DND-41 (cell line): ENCODE data around the gene CABP4.

Experiments
- ATAC-seq: fragments of 200-7000 bp; cut with Tn5 transposase; 3 replicates; pipeline ENCODE4 v1.9.1; 2021; ENCODE audit warnings: low read depth; ENCODE audit not compliant: insufficient read depth
- DNase-seq: peaks from one replicate; pipeline ENCODE4 v3.0.0-alpha.2; 2020
- H2AFZ ChIP-seq: 2 replicates; pipeline ENCODE4 v1.6.0; 2012; ENCODE audit warnings: low read depth, low read length
- H3K27ac ChIP-seq: 2 replicates; pipeline ENCODE4 v1.5.1; 2012; ENCODE audit warnings: low read length, inconsistent platforms
- H3K27me3 ChIP-seq: fragments of 200-600 bp; sonication (generic); 2 replicates; pipeline ENCODE4 v1.6.0; 2012; ENCODE audit warnings: low read length, mild to moderate bottlenecking, inconsistent platforms; ENCODE audit not compliant: insufficient read depth, poor library complexity
- H3K36me3 ChIP-seq: 2 replicates; pipeline ENCODE4 v1.5.1; 2012; ENCODE audit warnings: low read length, inconsistent platforms; ENCODE audit not compliant: insufficient read depth
- H3K4me1 ChIP-seq: 2 replicates; pipeline ENCODE4 v1.5.1; 2012; ENCODE audit warnings: mild to moderate bottlenecking, low read length; ENCODE audit not compliant: insufficient read depth
- H3K4me2 ChIP-seq: 2 replicates; pipeline ENCODE4 v1.6.0; 2012; ENCODE audit warnings: mild to moderate bottlenecking, moderate library complexity, low read length, inconsistent platforms; ENCODE audit not compliant: insufficient read depth
- H3K4me3 ChIP-seq, 2 experiments: fragments of 200-600 bp in 1 of 2; shearing (Covaris generic) in 1 of 2; 2 replicates each; pipeline ENCODE4 v1.5.1; 2012 to 2016; ENCODE audit warnings: inconsistent platforms in 2 of 2, low read length in 2 of 2, mild to moderate bottlenecking in 2 of 2, low read depth in 1 of 2, moderate library complexity in 1 of 2
- H3K79me2 ChIP-seq: 2 replicates; pipeline ENCODE4 v1.6.0; 2012; ENCODE audit warnings: low read length, inconsistent platforms; ENCODE audit not compliant: insufficient read depth
- H3K9ac ChIP-seq: 2 replicates; pipeline ENCODE4 v1.6.0; 2012; ENCODE audit warnings: low read depth, mild to moderate bottlenecking, inconsistent platforms, low read length, moderate library complexity
- H3K9me3 ChIP-seq: 2 replicates; pipeline ENCODE4 v1.5.1; 2012; ENCODE audit warnings: low read length, moderate library complexity, mild to moderate bottlenecking, inconsistent platforms; ENCODE audit not compliant: insufficient read depth, severe bottlenecking
- H4K20me1 ChIP-seq: 2 replicates; pipeline ENCODE4 v1.6.0; 2012; ENCODE audit warnings: low read length; ENCODE audit not compliant: insufficient read depth
- EZH2 ChIP-seq: IDR thresholded peaks from 3 replicates; pipeline ENCODE4 v1.6.1; 2012; ENCODE audit warnings: borderline replicate concordance, low read depth, mild to moderate bottlenecking, moderate library complexity, low read length, inconsistent platforms; ENCODE audit not compliant: severe bottlenecking
- TF ChIP-seq, protein P1 (sequence below): IDR thresholded peaks from 2 replicates; pipeline ENCODE4 v1.5.1; 2012; ENCODE audit warnings: borderline replicate concordance, low read length, moderate library complexity, mild to moderate bottlenecking; ENCODE audit not compliant: poor library complexity, severe bottlenecking; ENCODE audit errors: extremely low read depth

Gene CABP4

DNA sequence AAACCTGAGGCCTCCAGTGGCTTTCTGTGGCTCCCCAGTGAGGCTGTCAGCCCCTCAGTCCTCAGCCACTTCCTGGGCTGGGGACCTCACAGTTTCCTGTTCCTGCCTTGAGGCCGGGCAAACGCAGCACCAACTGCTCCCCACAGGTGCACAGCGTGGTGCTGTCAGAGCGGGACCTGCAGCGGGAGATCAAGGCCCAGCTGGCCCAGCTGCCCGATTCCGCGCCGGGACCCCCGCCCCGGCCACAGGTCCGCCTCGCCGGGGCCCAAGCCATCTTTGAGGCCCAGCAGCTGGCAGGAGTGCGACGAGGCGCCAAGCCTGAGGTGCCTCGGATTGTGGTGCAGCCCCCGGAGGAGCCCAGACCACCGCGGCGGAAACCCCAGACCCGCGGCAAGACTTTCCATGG, 45.9 kb upstream of the CABP4 start:
- TF ChIP-seq, protein P1, sequence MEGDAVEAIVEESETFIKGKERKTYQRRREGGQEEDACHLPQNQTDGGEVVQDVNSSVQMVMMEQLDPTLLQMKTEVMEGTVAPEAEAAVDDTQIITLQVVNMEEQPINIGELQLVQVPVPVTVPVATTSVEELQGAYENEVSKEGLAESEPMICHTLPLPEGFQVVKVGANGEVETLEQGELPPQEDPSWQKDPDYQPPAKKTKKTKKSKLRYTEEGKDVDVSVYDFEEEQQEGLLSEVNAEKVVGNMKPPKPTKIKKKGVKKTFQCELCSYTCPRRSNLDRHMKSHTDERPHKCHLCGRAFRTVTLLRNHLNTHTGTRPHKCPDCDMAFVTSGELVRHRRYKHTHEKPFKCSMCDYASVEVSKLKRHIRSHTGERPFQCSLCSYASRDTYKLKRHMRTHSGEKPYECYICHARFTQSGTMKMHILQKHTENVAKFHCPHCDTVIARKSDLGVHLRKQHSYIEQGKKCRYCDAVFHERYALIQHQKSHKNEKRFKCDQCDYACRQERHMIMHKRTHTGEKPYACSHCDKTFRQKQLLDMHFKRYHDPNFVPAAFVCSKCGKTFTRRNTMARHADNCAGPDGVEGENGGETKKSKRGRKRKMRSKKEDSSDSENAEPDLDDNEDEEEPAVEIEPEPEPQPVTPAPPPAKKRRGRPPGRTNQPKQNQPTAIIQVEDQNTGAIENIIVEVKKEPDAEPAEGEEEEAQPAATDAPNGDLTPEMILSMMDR, result no peak
- no peak for TF ChIP-seq EZH2
- H3K36me3 ChIP-seq, result peaks cover 37% of the 10 kb centered on the region
- peak; percentile 97 for DNase-seq
- peaks cover 39% of the 10 kb centered on the region for H3K79me2 ChIP-seq
- H2AFZ ChIP-seq, result no peak overlapping the region
- peak overlapping the region; percentile 89 for H3K27ac ChIP-seq
- ATAC-seq, result peak; percentile 80
- no peaks in the 10 kb centered on the region for H3K9me3 ChIP-seq
- no peaks in the 10 kb centered on the region for H3K27me3 ChIP-seq
- H4K20me1 ChIP-seq, result no peaks in the 10 kb centered on the region; the same call in 1 of the 2 replicates
- peak overlapping the region; percentile 82 for H3K4me2 ChIP-seq
- H3K9ac ChIP-seq, result peak overlapping the region; percentile 99
- H3K4me1 ChIP-seq, result peaks cover 92% of the 10 kb centered on the region
- H3K4me3 ChIP-seq, result peak overlapping the region in 1 of 2 experiments; percentile 86; a peak in 2 of 4 replicates

DNA sequence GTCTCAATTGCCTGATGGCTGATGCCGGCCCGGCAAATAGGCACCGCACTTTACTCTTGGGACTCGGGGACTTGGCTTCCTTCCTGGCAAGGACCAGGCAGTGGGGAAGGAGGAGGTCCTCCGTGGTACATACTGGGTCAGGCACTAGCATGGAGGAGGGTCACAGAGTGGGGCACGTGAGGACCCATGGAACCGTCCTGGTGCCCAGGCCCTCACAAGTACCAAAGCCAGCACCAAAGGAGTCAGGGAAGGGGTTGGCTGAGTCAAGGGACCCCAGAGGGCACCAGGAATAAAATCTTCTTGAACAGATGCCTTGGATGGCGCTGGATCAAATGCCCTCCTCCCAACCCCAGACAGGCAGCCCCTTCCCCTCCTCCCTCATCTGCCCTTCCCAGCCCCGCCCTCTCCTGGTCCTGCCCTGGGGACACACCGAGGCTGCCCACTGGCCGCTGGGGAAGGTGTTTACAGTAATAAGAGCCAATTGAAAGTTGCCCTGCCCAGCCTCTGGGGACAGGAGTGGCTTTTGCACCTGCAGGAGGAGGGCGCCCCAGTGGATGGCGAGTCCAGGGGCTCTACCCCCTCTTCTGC, 45.3 kb upstream of the CABP4 start:
- H3K27me3 ChIP-seq, result no peaks in the 10 kb centered on the region

DNA sequence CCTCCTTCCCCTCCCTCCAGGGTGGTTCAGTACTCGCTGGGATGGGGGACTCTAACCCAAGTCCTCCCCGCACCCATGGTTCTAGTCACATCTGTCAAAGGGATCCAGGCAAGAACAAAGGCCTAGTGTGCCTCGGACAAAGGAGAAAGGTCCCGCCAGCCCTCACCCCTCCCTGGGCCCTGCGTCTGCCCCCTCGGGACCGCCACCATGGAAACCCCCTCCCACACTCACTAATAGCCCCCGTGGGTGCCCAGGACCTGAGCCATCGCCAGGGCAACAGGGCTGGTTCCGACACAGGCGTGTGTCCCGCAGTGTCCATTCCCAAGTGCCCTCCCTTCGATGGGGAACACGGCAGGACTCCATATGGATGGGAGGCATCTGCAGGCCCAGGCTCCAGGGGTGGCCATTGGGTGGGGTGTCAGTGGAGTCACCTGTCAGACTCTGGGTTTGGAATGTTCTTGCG, 44.8 kb upstream of the CABP4 start:
- Histone ChIP-seq H3K9me3 (no peaks in the 10 kb centered on the region), H3K36me3 (peaks cover 27% of the 10 kb centered on the region), H3K79me2 (peaks cover 27% of the 10 kb centered on the region), H4K20me1 (no peaks in the 10 kb centered on the region; the same call in 1 of the 2 replicates), H3K9ac (peak overlapping the region; percentile 99; the same call in 1 of the 2 replicates), H3K27ac (peak overlapping the region; percentile 89), H3K4me1 (peaks cover 80% of the 10 kb centered on the region), H3K27me3 (no peaks in the 10 kb centered on the region), H2AFZ (no peak overlapping the region), H3K4me2 (peak overlapping the region; percentile 82), H3K4me3 (no peak overlapping the region)
- ATAC-seq (no peak), DNase-seq (no peak)
- no peak for TF ChIP-seq EZH2
- TF ChIP-seq, protein P1, result no peak

More for the DNA sequence above, 45.3 kb upstream of the CABP4 start:
- peak overlapping the region; percentile 99 for H3K9ac ChIP-seq
- peaks cover 33% of the 10 kb centered on the region for H3K79me2 ChIP-seq
- peak overlapping the region; percentile 89 for H3K27ac ChIP-seq
- H3K9me3 ChIP-seq, result no peaks in the 10 kb centered on the region
- peaks cover 86% of the 10 kb centered on the region for H3K4me1 ChIP-seq
- H3K36me3 ChIP-seq, result peaks cover 32% of the 10 kb centered on the region
- peak overlapping the region in 1 of 2 experiments; percentile 10; a peak in 1 of 4 replicates for H3K4me3 ChIP-seq
- ATAC-seq (peak; percentile 6), DNase-seq (peak; percentile 62)
- peak overlapping the region; percentile 82 for H3K4me2 ChIP-seq
- no peaks in the 10 kb centered on the region; the same call in 1 of the 2 replicates for H4K20me1 ChIP-seq
- TF ChIP-seq, protein P1, result peak; percentile 16
- TF ChIP-seq EZH2, result no peak
- no peak overlapping the region for H2AFZ ChIP-seq
